HepG2 (cell line): ENCODE data around the gene COA3. TPM values are rescaled to one million over a fixed set of nuclear protein-coding genes. Genes with fewer than 3 reads are reported as not detected.

Source experiments
- HMG20A ChIP-seq: IDR thresholded peaks from 2 replicates; pipeline ENCODE4 v1.6.1; 2016; ENCODE audit warnings: borderline replicate concordance
- IRF2 ChIP-seq: IDR thresholded peaks from 2 replicates; pipeline ENCODE4 v1.6.1; 2018; ENCODE audit warnings: missing genetic modification reagents, missing compliant biosample characterization
- ISX ChIP-seq: sonication (generic); formaldehyde crosslinking; conservative IDR thresholded peaks from 2 replicates; pipeline ENCODE4 v1.5.0; 2020; ENCODE audit warnings: missing genetic modification reagents
- KLF11 ChIP-seq: IDR thresholded peaks from 2 replicates; pipeline ENCODE4 v1.6.1; 2016; ENCODE audit warnings: missing compliant biosample characterization
- POLR2AphosphoS5 ChIP-seq: IDR thresholded peaks from 2 replicates; pipeline ENCODE4 v1.6.1; 2012; ENCODE audit warnings: low read depth, low read length
- ZNF367 ChIP-seq: sonication (generic); formaldehyde crosslinking; IDR thresholded peaks from 2 replicates; pipeline ENCODE4 v1.4.0; 2020; ENCODE audit warnings: missing genetic modification reagents, borderline replicate concordance
- ZNF501 ChIP-seq: sonication (generic); formaldehyde crosslinking; IDR thresholded peaks from 2 replicates; pipeline ENCODE4 v1.5.1; 2020; ENCODE audit warnings: mild to moderate bottlenecking, moderate library complexity, missing genetic modification reagents
- ZSCAN21 ChIP-seq: sonication (generic); formaldehyde crosslinking; IDR thresholded peaks from 2 replicates; pipeline ENCODE4 v1.8.0; 2022; ENCODE audit warnings: mild to moderate bottlenecking, missing genetic modification reagents, moderate library complexity, borderline replicate concordance
- polyA plus RNA-seq, 8 experiments: library from polyadenylated mRNA; depleted of rRNA in 3 of 8; stranded (reverse) in 7 of 8; unstranded in 1 of 8; fragments of >200 nt; fragmentation: Illumina TruSeq in 4 of 8; extraction: Trizol in 4 of 8; gene quantifications; 2 replicates each; pipeline versions ENCODE4 v1.2.1 to v1.2.3, GENCODE V29; 2011 to 2016; ENCODE audit warnings: low read depth in 4 of 8, missing spikeins in 1 of 8, mixed read lengths in 1 of 8; ENCODE audit not compliant: insufficient read depth in 1 of 8
- total RNA-seq, 5 experiments: library from RNA; depleted of rRNA; stranded (reverse); fragments of >200 nt; fragmentation: Illumina TruSeq; extraction: Trizol; gene quantifications; 2 replicates each; pipeline ENCODE4 v1.2.3, GENCODE V29; 2016; ENCODE audit warnings: low read depth in 1 of 5
- TF ChIP-seq, protein P1 (sequence below): sonication (generic); formaldehyde crosslinking; IDR thresholded peaks from 2 replicates; pipeline ENCODE4 v1.4.0; 2020; ENCODE audit warnings: missing genetic modification reagents
- TF ChIP-seq, protein P2 (sequence below): sonication (generic); formaldehyde crosslinking; IDR thresholded peaks from 2 replicates; pipeline ENCODE4 v1.5.0; 2020; ENCODE audit warnings: mild to moderate bottlenecking, missing genetic modification reagents, borderline replicate concordance
- TF ChIP-seq, protein P3 (sequence below): sonication (generic); formaldehyde crosslinking; IDR thresholded peaks from 2 replicates; pipeline ENCODE4 v1.4.0; 2020; ENCODE audit warnings: missing genetic modification reagents, borderline replicate concordance
- TF ChIP-seq, protein P4 (sequence below): sonication (generic); formaldehyde crosslinking; IDR thresholded peaks from 2 replicates; pipeline ENCODE4 v1.5.0; 2020; ENCODE audit warnings: missing genetic modification reagents

COA3 gene
- total and polyA plus RNA-seq, 2 of the 13 experiments (the other 11 are each of a cell fraction or from before 2014, with no cell fraction given): 133 to 202 TPM

DNA sequence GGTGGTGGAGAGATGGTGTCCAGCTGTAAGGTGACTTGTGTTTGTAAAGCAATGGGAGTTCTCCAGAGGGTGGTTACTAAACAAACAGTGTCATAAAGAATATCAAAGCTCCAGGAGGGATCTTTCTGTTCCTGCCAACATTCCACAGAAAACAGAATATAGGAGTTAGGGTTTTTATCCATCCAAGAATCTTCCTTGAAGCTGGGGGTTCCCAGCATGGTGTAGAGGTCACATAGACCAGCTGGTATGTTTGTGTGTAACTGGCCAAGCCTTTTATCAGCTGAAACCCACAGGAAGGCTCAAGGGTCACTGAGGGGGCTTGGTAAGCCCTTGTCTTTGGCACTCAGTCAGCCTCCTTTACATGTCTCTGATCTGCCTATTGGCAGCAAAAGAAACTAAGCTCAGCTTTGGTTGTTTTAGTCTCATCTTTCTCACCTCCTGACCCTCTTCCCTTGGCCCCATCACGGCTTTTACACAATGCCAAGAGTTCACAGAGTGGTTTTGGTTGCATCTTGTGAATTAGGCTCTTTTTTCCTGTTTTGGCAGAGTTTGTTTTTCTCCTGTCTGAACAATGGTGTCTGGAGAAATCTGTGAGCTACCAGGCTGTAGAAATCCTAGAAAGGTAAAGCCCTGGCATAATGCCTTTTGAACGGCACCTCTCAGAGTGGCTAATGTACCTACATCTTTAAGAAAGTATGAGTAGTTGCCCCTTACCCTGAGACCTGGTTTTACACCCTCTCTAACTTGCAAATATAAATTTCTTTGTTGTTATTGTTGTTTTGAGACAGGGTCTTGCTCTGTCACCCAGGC is 4.8 kb upstream of the COA3 start (continued):
- TF ChIP-seq, protein P1, sequence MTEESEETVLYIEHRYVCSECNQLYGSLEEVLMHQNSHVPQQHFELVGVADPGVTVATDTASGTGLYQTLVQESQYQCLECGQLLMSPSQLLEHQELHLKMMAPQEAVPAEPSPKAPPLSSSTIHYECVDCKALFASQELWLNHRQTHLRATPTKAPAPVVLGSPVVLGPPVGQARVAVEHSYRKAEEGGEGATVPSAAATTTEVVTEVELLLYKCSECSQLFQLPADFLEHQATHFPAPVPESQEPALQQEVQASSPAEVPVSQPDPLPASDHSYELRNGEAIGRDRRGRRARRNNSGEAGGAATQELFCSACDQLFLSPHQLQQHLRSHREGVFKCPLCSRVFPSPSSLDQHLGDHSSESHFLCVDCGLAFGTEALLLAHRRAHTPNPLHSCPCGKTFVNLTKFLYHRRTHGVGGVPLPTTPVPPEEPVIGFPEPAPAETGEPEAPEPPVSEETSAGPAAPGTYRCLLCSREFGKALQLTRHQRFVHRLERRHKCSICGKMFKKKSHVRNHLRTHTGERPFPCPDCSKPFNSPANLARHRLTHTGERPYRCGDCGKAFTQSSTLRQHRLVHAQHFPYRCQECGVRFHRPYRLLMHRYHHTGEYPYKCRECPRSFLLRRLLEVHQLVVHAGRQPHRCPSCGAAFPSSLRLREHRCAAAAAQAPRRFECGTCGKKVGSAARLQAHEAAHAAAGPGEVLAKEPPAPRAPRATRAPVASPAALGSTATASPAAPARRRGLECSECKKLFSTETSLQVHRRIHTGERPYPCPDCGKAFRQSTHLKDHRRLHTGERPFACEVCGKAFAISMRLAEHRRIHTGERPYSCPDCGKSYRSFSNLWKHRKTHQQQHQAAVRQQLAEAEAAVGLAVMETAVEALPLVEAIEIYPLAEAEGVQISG: peak; percentile 41
- no peak for TF ChIP-seq ISX (CRISPR knock-in tag)
- peak; percentile 39; the same call in 1 of the 2 replicates for TF ChIP-seq HMG20A (CRISPR knock-in tag)
- TF ChIP-seq, protein P2, sequence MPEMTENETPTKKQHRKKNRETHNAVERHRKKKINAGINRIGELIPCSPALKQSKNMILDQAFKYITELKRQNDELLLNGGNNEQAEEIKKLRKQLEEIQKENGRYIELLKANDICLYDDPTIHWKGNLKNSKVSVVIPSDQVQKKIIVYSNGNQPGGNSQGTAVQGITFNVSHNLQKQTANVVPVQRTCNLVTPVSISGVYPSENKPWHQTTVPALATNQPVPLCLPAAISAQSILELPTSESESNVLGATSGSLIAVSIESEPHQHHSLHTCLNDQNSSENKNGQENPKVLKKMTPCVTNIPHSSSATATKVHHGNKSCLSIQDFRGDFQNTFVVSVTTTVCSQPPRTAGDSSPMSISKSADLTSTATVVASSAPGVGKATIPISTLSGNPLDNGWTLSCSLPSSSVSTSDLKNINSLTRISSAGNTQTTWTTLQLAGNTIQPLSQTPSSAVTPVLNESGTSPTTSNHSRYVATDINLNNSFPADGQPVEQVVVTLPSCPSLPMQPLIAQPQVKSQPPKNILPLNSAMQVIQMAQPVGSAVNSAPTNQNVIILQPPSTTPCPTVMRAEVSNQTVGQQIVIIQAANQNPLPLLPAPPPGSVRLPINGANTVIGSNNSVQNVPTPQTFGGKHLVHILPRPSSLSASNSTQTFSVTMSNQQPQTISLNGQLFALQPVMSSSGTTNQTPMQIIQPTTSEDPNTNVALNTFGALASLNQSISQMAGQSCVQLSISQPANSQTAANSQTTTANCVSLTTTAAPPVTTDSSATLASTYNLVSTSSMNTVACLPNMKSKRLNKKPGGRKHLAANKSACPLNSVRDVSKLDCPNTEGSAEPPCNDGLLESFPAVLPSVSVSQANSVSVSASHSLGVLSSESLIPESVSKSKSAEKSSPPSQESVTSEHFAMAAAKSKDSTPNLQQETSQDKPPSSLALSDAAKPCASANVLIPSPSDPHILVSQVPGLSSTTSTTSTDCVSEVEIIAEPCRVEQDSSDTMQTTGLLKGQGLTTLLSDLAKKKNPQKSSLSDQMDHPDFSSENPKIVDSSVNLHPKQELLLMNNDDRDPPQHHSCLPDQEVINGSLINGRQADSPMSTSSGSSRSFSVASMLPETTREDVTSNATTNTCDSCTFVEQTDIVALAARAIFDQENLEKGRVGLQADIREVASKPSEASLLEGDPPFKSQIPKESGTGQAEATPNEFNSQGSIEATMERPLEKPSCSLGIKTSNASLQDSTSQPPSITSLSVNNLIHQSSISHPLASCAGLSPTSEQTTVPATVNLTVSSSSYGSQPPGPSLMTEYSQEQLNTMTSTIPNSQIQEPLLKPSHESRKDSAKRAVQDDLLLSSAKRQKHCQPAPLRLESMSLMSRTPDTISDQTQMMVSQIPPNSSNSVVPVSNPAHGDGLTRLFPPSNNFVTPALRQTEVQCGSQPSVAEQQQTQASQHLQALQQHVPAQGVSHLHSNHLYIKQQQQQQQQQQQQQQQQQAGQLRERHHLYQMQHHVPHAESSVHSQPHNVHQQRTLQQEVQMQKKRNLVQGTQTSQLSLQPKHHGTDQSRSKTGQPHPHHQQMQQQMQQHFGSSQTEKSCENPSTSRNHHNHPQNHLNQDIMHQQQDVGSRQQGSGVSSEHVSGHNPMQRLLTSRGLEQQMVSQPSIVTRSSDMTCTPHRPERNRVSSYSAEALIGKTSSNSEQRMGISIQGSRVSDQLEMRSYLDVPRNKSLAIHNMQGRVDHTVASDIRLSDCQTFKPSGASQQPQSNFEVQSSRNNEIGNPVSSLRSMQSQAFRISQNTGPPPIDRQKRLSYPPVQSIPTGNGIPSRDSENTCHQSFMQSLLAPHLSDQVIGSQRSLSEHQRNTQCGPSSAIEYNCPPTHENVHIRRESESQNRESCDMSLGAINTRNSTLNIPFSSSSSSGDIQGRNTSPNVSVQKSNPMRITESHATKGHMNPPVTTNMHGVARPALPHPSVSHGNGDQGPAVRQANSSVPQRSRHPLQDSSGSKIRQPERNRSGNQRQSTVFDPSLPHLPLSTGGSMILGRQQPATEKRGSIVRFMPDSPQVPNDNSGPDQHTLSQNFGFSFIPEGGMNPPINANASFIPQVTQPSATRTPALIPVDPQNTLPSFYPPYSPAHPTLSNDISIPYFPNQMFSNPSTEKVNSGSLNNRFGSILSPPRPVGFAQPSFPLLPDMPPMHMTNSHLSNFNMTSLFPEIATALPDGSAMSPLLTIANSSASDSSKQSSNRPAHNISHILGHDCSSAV: no peak
- TF ChIP-seq KLF11 (CRISPR knock-in tag): no peak
- TF ChIP-seq, protein P3, sequence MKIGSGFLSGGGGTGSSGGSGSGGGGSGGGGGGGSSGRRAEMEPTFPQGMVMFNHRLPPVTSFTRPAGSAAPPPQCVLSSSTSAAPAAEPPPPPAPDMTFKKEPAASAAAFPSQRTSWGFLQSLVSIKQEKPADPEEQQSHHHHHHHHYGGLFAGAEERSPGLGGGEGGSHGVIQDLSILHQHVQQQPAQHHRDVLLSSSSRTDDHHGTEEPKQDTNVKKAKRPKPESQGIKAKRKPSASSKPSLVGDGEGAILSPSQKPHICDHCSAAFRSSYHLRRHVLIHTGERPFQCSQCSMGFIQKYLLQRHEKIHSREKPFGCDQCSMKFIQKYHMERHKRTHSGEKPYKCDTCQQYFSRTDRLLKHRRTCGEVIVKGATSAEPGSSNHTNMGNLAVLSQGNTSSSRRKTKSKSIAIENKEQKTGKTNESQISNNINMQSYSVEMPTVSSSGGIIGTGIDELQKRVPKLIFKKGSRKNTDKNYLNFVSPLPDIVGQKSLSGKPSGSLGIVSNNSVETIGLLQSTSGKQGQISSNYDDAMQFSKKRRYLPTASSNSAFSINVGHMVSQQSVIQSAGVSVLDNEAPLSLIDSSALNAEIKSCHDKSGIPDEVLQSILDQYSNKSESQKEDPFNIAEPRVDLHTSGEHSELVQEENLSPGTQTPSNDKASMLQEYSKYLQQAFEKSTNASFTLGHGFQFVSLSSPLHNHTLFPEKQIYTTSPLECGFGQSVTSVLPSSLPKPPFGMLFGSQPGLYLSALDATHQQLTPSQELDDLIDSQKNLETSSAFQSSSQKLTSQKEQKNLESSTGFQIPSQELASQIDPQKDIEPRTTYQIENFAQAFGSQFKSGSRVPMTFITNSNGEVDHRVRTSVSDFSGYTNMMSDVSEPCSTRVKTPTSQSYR (CRISPR knock-in tag): peak; percentile 62; the same call in 1 of the 2 replicates
- TF ChIP-seq IRF2 (CRISPR knock-in tag): peak; percentile 40; the same call in 1 of the 2 replicates
- 0 out of 2 replicates have a peak, but pooled peaks have one; percentile 29 for TF ChIP-seq ZNF501 (CRISPR knock-in tag)
- TF ChIP-seq, protein P4, sequence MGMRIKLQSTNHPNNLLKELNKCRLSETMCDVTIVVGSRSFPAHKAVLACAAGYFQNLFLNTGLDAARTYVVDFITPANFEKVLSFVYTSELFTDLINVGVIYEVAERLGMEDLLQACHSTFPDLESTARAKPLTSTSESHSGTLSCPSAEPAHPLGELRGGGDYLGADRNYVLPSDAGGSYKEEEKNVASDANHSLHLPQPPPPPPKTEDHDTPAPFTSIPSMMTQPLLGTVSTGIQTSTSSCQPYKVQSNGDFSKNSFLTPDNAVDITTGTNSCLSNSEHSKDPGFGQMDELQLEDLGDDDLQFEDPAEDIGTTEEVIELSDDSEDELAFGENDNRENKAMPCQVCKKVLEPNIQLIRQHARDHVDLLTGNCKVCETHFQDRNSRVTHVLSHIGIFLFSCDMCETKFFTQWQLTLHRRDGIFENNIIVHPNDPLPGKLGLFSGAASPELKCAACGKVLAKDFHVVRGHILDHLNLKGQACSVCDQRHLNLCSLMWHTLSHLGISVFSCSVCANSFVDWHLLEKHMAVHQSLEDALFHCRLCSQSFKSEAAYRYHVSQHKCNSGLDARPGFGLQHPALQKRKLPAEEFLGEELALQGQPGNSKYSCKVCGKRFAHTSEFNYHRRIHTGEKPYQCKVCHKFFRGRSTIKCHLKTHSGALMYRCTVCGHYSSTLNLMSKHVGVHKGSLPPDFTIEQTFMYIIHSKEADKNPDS: no peak
- no peak for TF ChIP-seq ZNF367
- no peak for TF ChIP-seq POLR2AphosphoS5
- no peak for TF ChIP-seq ZSCAN21 (CRISPR knock-in tag)
